Neural progenitor cell (in vitro differentiated cells): ENCODE measurements around the gene TGIF2.

Experiments used
- EZH2 ChIP-seq: fragments of 200-600 bp; sonication (generic); IDR thresholded peaks from 2 replicates; pipeline ENCODE4 v1.6.1; 2017; ENCODE audit warnings: antibody characterized with exemption, mild to moderate bottlenecking, moderate library complexity
- TF ChIP-seq, protein P1 (sequence below): fragments of 200-600 bp; sonication (generic); IDR thresholded peaks from 2 replicates; pipeline ENCODE4 v1.5.1; 2017; ENCODE audit warnings: antibody characterized with exemption, mild to moderate bottlenecking

DNA sequence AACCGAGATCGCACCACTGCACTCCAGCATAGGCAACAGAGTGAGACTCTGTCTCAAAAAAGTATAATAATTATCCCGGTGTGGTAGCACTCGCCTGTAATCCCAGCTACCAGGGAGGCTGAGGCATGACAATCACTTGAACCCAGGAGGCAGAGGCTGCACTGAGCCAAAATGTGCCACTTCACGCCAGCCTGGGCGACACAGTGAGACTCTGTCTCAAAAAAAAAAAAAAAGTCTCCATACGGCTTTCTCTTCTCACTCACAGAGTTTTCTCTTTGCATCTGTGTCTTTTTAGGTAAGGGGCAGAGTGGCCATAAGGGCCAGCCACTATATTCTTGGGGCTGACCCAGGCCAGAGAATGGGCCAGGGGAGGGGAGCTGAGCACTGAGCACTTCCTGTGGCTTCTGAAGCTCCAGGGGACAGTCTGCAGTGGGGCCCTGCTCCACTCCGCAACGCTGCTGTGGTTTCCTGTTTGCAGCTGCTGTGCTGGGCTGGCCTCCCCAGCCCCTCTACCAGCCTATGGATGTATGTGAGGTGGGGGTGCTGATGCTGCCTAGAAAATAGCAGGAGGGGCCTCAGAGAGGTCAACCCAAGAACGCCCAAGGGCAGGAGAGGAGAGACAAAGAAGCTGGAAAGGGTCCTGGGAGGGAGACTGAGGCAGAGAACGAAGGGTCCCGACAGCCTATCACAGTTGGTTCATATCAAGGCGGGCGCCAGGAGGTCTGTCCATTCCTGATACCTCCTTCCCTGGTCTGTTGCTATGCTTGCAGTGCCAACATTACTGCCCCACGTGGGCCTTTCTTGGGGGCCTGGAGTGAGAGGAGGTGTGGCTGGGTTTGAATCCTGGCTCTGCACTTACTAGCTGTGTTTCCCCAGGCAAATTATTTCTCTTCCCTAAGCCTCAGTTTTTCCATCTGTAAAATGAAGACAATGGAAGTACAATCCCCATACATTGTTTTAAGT, 56.6 kb downstream of the TGIF2 start:
- TF ChIP-seq, protein P1, sequence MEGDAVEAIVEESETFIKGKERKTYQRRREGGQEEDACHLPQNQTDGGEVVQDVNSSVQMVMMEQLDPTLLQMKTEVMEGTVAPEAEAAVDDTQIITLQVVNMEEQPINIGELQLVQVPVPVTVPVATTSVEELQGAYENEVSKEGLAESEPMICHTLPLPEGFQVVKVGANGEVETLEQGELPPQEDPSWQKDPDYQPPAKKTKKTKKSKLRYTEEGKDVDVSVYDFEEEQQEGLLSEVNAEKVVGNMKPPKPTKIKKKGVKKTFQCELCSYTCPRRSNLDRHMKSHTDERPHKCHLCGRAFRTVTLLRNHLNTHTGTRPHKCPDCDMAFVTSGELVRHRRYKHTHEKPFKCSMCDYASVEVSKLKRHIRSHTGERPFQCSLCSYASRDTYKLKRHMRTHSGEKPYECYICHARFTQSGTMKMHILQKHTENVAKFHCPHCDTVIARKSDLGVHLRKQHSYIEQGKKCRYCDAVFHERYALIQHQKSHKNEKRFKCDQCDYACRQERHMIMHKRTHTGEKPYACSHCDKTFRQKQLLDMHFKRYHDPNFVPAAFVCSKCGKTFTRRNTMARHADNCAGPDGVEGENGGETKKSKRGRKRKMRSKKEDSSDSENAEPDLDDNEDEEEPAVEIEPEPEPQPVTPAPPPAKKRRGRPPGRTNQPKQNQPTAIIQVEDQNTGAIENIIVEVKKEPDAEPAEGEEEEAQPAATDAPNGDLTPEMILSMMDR = no peak
- TF ChIP-seq EZH2 = no peak
